ENCODE results near the gene PLOD1.

DNA sequence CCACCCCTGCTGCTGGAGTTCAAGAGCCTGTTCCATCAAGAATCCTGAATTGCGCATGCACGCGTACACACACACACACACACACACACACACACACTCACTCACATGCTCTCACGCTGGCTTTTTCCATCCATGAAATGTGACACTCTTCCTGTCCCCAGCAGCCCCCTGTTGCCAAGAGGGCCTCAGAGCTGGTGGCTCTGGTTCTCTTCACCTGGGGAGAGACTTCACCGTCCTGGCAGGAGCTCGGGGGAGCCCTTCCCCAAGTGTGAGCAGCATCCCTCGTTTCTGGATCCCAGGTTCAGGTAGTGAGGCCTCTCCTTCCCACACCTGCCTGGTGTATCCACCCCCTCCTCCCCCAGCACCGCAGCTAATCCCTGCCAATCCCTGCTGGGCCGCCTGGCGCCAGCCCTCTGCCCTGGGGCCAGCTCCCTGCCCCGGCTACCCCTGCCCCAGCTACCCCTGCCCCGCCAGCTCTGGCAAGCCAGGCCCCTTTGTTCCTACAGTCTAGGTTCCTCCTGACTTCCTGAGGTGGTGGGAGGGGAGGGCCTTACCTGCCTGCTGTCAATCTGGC, 9.9 kb downstream of the PLOD1 start:
- TF ChIP-seq, protein P1, sequence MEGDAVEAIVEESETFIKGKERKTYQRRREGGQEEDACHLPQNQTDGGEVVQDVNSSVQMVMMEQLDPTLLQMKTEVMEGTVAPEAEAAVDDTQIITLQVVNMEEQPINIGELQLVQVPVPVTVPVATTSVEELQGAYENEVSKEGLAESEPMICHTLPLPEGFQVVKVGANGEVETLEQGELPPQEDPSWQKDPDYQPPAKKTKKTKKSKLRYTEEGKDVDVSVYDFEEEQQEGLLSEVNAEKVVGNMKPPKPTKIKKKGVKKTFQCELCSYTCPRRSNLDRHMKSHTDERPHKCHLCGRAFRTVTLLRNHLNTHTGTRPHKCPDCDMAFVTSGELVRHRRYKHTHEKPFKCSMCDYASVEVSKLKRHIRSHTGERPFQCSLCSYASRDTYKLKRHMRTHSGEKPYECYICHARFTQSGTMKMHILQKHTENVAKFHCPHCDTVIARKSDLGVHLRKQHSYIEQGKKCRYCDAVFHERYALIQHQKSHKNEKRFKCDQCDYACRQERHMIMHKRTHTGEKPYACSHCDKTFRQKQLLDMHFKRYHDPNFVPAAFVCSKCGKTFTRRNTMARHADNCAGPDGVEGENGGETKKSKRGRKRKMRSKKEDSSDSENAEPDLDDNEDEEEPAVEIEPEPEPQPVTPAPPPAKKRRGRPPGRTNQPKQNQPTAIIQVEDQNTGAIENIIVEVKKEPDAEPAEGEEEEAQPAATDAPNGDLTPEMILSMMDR (IDR thresholded peaks at IDR 0.05), result no peak
- no peak for TF ChIP-seq POLR2AphosphoS5 (IDR thresholded peaks at IDR 0.05; ENCODE audit: low read depth, low read length)
- TF ChIP-seq, protein P2, sequence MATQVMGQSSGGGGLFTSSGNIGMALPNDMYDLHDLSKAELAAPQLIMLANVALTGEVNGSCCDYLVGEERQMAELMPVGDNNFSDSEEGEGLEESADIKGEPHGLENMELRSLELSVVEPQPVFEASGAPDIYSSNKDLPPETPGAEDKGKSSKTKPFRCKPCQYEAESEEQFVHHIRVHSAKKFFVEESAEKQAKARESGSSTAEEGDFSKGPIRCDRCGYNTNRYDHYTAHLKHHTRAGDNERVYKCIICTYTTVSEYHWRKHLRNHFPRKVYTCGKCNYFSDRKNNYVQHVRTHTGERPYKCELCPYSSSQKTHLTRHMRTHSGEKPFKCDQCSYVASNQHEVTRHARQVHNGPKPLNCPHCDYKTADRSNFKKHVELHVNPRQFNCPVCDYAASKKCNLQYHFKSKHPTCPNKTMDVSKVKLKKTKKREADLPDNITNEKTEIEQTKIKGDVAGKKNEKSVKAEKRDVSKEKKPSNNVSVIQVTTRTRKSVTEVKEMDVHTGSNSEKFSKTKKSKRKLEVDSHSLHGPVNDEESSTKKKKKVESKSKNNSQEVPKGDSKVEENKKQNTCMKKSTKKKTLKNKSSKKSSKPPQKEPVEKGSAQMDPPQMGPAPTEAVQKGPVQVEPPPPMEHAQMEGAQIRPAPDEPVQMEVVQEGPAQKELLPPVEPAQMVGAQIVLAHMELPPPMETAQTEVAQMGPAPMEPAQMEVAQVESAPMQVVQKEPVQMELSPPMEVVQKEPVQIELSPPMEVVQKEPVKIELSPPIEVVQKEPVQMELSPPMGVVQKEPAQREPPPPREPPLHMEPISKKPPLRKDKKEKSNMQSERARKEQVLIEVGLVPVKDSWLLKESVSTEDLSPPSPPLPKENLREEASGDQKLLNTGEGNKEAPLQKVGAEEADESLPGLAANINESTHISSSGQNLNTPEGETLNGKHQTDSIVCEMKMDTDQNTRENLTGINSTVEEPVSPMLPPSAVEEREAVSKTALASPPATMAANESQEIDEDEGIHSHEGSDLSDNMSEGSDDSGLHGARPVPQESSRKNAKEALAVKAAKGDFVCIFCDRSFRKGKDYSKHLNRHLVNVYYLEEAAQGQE (IDR thresholded peaks at IDR 0.05; ENCODE audit: insufficient read depth in 1 of 2, low read depth in 2 of 2, low read length in 1 of 2), result no peak
- no peak for TF ChIP-seq TCF7L2 (IDR thresholded peaks at IDR 0.05; ENCODE audit: low read depth, low read length)
- no peak for TF ChIP-seq SIN3A (IDR thresholded peaks at IDR 0.05; ENCODE audit: borderline replicate concordance, insufficient read depth, low read depth, low read length)

All from Panc1 (cell line).